HG03135 (cell line): ENCODE results near the gene TBRG4.
"Not testable (repeated sequence)": the region's sequence is repeated elsewhere in the genome, so short reads cannot be mapped to it uniquely, and the experiment has no call there.

Source experiments
- ATAC-seq: cut with Tn5 transposase; IDR thresholded peaks from one replicate; pipeline ENCODE4 v1.9.1; 2021; ENCODE audit warnings: mild to moderate bottlenecking, moderate library complexity; ENCODE audit not compliant: unreplicated experiment

TBRG4 gene

GRCh38 chr7:45118889-45119331 is 7.4 kb upstream of the TBRG4 start:
- ATAC-seq = no peak

- ATAC-seq = no peak
These were observed 6.8 kb upstream of the TBRG4 start for GRCh38 chr7:45118292-45118691.

- no peak for ATAC-seq
These were observed 6.1 kb upstream of the TBRG4 start for GRCh38 chr7:45117582-45117981.

GRCh38 chr7:45116048-45116447 is 4.6 kb upstream of the TBRG4 start:
- ATAC-seq = no peak

GRCh38 chr7:45114926-45115325 is 3.4 kb upstream of the TBRG4 start:
- ATAC-seq = no peak

- not testable (repeated sequence) for ATAC-seq
These were observed 2.8 kb upstream of the TBRG4 start for GRCh38 chr7:45114257-45114656.

- no peak for ATAC-seq
These were observed 1.2 kb upstream of the TBRG4 start for GRCh38 chr7:45112648-45113047.

GRCh38 chr7:45108863-45109262 is 2.6 kb downstream of the TBRG4 start:
- ATAC-seq = no peak

- no peak for ATAC-seq
These were observed 4.1 kb downstream of the TBRG4 start for GRCh38 chr7:45107356-45107755.

- no peak for ATAC-seq
These were observed 4.7 kb downstream of the TBRG4 start for GRCh38 chr7:45106820-45107219.

GRCh38 chr7:45105588-45106188 is 5.8 kb downstream of the TBRG4 start:
- no peak for ATAC-seq

- ATAC-seq = no peak
These were observed 6.5 kb downstream of the TBRG4 start for GRCh38 chr7:45104844-45105587.

- ATAC-seq = no peak
These were observed 7.3 kb downstream of the TBRG4 start for GRCh38 chr7:45103958-45104843.

- ATAC-seq = no peak
These were observed 8.4 kb downstream of the TBRG4 start for GRCh38 chr7:45102785-45103712.

- no peak for ATAC-seq
These were observed 9.7 kb downstream of the TBRG4 start for GRCh38 chr7:45101748-45102147.

GRCh38 chr7:45100761-45101480 is 10.6 kb downstream of the TBRG4 start:
- no peak for ATAC-seq

GRCh38 chr7:45099891-45100760 is 11.4 kb downstream of the TBRG4 start:
- no peak for ATAC-seq

GRCh38 chr7:45098983-45099839 is 12.3 kb downstream of the TBRG4 start:
- no peak for ATAC-seq
